Activated naive CD4-positive, alpha-beta T cell treated with anti-CD3 and anti-CD28 coated beads for 36 hours (primary cell): Measurements from ENCODE around the gene PLCB4. TPM values are rescaled to one million over a fixed set of nuclear protein-coding genes. Genes with fewer than 3 reads are reported as not detected.

Experiments used
- CTCF ChIA-PET: fragments of 350-600 bp; sonication (Branson Sonifier 250); formaldehyde crosslinking; loops from one replicate; lab custom pipeline; 2021; ENCODE audit warnings: antibody characterized with exemption; lab: Charles Lee
- DNase-seq: peaks from one replicate; pipeline ENCODE4 v3.0.0-alpha.2; 2020
- H3K27ac Mint-ChIP-seq: one replicate; pipeline ENCODE4 v1.8.0; 2021; ENCODE audit warnings: mild to moderate bottlenecking, mixed read lengths
- H3K27me3 Mint-ChIP-seq: one replicate; pipeline ENCODE4 v1.8.0; 2021; ENCODE audit warnings: low read depth, mixed read lengths
- H3K36me3 Mint-ChIP-seq: one replicate; pipeline ENCODE4 v1.8.0; 2021; ENCODE audit warnings: low read depth, mixed read lengths
- H3K4me1 Mint-ChIP-seq: one replicate; pipeline ENCODE4 v1.8.0; 2021; ENCODE audit warnings: low read depth, mixed read lengths
- H3K4me3 Mint-ChIP-seq: one replicate; pipeline ENCODE4 v1.8.0; 2021; ENCODE audit warnings: mild to moderate bottlenecking, moderate library complexity, mixed read lengths
- H3K9me3 Mint-ChIP-seq: one replicate; pipeline ENCODE4 v1.8.0; 2021; ENCODE audit warnings: mixed read lengths
- intact Hi-C: fragments of 100-400 bp; cut with micrococcal nuclease; formaldehyde crosslinking; loops from one replicate; pipeline ENCODE4 v1.15.1; 2023
- total RNA-seq, 2 experiments: library from RNA; stranded (reverse); gene quantifications; one replicate each; pipeline ENCODE4 v1.2.3, GENCODE V29; 2021

PLCB4 gene
- total RNA-seq, 2 experiments from 2014 or later, result not detected

- CTCF ChIA-PET, result no interaction called here
- Mint-ChIP-seq H3K27me3 (no peaks in the 10 kb centered on the region), H3K4me1 (no peaks in the 10 kb centered on the region), H3K27ac (no peak overlapping the region), H3K9me3 (no peaks in the 10 kb centered on the region), H3K36me3 (no peaks in the 10 kb centered on the region), H3K4me3 (no peak overlapping the region)
- intact Hi-C loops, result no loop called here
- DNase-seq, result no peak
Measured at GRCh38 chr20:9202420-9203080, 133.7 kb downstream of the PLCB4 start.

- no peaks in the 10 kb centered on the region for H3K27me3 Mint-ChIP-seq
- no peaks in the 10 kb centered on the region for H3K4me1 Mint-ChIP-seq
- H3K9me3 Mint-ChIP-seq, result no peaks in the 10 kb centered on the region
- no peak overlapping the region for H3K27ac Mint-ChIP-seq
- no peaks in the 10 kb centered on the region for H3K36me3 Mint-ChIP-seq
- DNase-seq, result no peak
- H3K4me3 Mint-ChIP-seq, result no peak overlapping the region
- CTCF ChIA-PET, result no interaction called here
- intact Hi-C loops, result no loop called here
Measured at GRCh38 chr20:9203081-9203447, 134.2 kb downstream of the PLCB4 start.

GRCh38 chr20:9204979-9205378 is 136.1 kb downstream of the PLCB4 start:
- no peaks in the 10 kb centered on the region for H3K36me3 Mint-ChIP-seq

GRCh38 chr20:9206486-9206885 is 137.6 kb downstream of the PLCB4 start:
- Mint-ChIP-seq H3K9me3 (no peaks in the 10 kb centered on the region), H3K4me1 (no peaks in the 10 kb centered on the region), H3K27me3 (no peaks in the 10 kb centered on the region), H3K36me3 (no peaks in the 10 kb centered on the region), H3K4me3 (no peak overlapping the region), H3K27ac (no peak overlapping the region)
- CTCF ChIA-PET, result no interaction called here
- no peak for DNase-seq
- intact Hi-C loops, result no loop called here

More at GRCh38 chr20:9204979-9205378, 136.1 kb downstream of the PLCB4 start:
- no peak for DNase-seq
- CTCF ChIA-PET, result no interaction called here
- Mint-ChIP-seq H3K27me3 (no peaks in the 10 kb centered on the region), H3K4me1 (no peaks in the 10 kb centered on the region), H3K27ac (no peak overlapping the region), H3K9me3 (no peaks in the 10 kb centered on the region), H3K4me3 (no peak overlapping the region)
- intact Hi-C loops, result no loop called here

GRCh38 chr20:9207253-9207652 is 138.4 kb downstream of the PLCB4 start:
- no peaks in the 10 kb centered on the region for H3K27me3 Mint-ChIP-seq
- no peaks in the 10 kb centered on the region for H3K36me3 Mint-ChIP-seq
- intact Hi-C loops, result no loop called here
- H3K4me1 Mint-ChIP-seq, result no peaks in the 10 kb centered on the region
- no peak for DNase-seq
- no peak overlapping the region for H3K4me3 Mint-ChIP-seq
- no peak overlapping the region for H3K27ac Mint-ChIP-seq
- no peaks in the 10 kb centered on the region for H3K9me3 Mint-ChIP-seq
- CTCF ChIA-PET, result no interaction called here

GRCh38 chr20:9210356-9210755 is 141.5 kb downstream of the PLCB4 start:
- H3K4me3 Mint-ChIP-seq, result no peak overlapping the region
- DNase-seq, result no peak
- intact Hi-C loops, result no loop called here
- CTCF ChIA-PET, result no interaction called here
- H3K36me3 Mint-ChIP-seq, result no peaks in the 10 kb centered on the region
- no peaks in the 10 kb centered on the region for H3K4me1 Mint-ChIP-seq
- H3K9me3 Mint-ChIP-seq, result no peaks in the 10 kb centered on the region
- no peak overlapping the region for H3K27ac Mint-ChIP-seq
- no peaks in the 10 kb centered on the region for H3K27me3 Mint-ChIP-seq

- H3K4me3 Mint-ChIP-seq, result no peak overlapping the region
- DNase-seq, result no peak
- H3K4me1 Mint-ChIP-seq, result no peaks in the 10 kb centered on the region
- H3K27ac Mint-ChIP-seq, result no peak overlapping the region
- H3K36me3 Mint-ChIP-seq, result no peaks in the 10 kb centered on the region
- no peaks in the 10 kb centered on the region for H3K9me3 Mint-ChIP-seq
- intact Hi-C loops, result no loop called here
- H3K27me3 Mint-ChIP-seq, result no peaks in the 10 kb centered on the region
- CTCF ChIA-PET, result interaction anchor here (0.5 kb wide), 1 partner anchor 42 kb away, joined by 3 read pairs; no protein-coding TSS in a partner anchor
Measured at GRCh38 chr20:9211016-9211760, 142.3 kb downstream of the PLCB4 start.

- Mint-ChIP-seq H3K9me3 (no peaks in the 10 kb centered on the region), H3K27me3 (no peaks in the 10 kb centered on the region), H3K27ac (no peak overlapping the region), H3K4me3 (no peak overlapping the region), H3K36me3 (no peaks in the 10 kb centered on the region), H3K4me1 (no peaks in the 10 kb centered on the region)
- intact Hi-C loops, result no loop called here
- DNase-seq, result no peak
- CTCF ChIA-PET, result no interaction called here
Measured at GRCh38 chr20:9212735-9213134, 143.8 kb downstream of the PLCB4 start.

GRCh38 chr20:9214685-9215084 is 145.8 kb downstream of the PLCB4 start:
- Mint-ChIP-seq H3K27ac (no peak overlapping the region), H3K9me3 (no peaks in the 10 kb centered on the region), H3K27me3 (no peaks in the 10 kb centered on the region), H3K4me3 (no peak overlapping the region), H3K36me3 (no peaks in the 10 kb centered on the region), H3K4me1 (no peaks in the 10 kb centered on the region)
- CTCF ChIA-PET, result interaction anchor here (0.6 kb wide), 1 partner anchor 916 kb away, joined by 5 read pairs; no protein-coding TSS in a partner anchor
- DNase-seq, result no peak
- intact Hi-C loops, result no loop called here

GRCh38 chr20:9215539-9215938 is 146.7 kb downstream of the PLCB4 start:
- no peak for DNase-seq
- Mint-ChIP-seq H3K27me3 (no peaks in the 10 kb centered on the region), H3K9me3 (no peaks in the 10 kb centered on the region), H3K4me1 (no peaks in the 10 kb centered on the region), H3K36me3 (no peaks in the 10 kb centered on the region), H3K27ac (no peak overlapping the region), H3K4me3 (no peak overlapping the region)
- intact Hi-C loops, result no loop called here
- CTCF ChIA-PET, result no interaction called here

- H3K36me3 Mint-ChIP-seq, result no peaks in the 10 kb centered on the region
- H3K27me3 Mint-ChIP-seq, result peaks cover 1% of the 10 kb centered on the region
- no peak for DNase-seq
- no peak overlapping the region for H3K27ac Mint-ChIP-seq
- peaks cover 2% of the 10 kb centered on the region for H3K9me3 Mint-ChIP-seq
- H3K4me1 Mint-ChIP-seq, result no peaks in the 10 kb centered on the region
- no peak overlapping the region for H3K4me3 Mint-ChIP-seq
- CTCF ChIA-PET, result no interaction called here
- intact Hi-C loops, result no loop called here
Measured at GRCh38 chr20:9218531-9218961, 149.7 kb downstream of the PLCB4 start.

GRCh38 chr20:9220874-9221547 is 152.1 kb downstream of the PLCB4 start:
- Mint-ChIP-seq H3K4me1 (no peaks in the 10 kb centered on the region), H3K27ac (no peak overlapping the region), H3K27me3 (peaks cover 2% of the 10 kb centered on the region), H3K4me3 (no peak overlapping the region), H3K36me3 (no peaks in the 10 kb centered on the region), H3K9me3 (peaks cover 2% of the 10 kb centered on the region)
- no peak for DNase-seq
- intact Hi-C loops, result no loop called here
- CTCF ChIA-PET, result no interaction called here
